SK-N-SH (cell line): ENCODE results near the gene SMIM44. TPM values are rescaled to one million over a fixed set of nuclear protein-coding genes. Genes with fewer than 3 reads are reported as not detected.

Source experiments
- CTCF ChIA-PET: fragments of 300-600, 350-600 bp; formaldehyde crosslinking; extraction: SDS; loops from one replicate; lab custom pipeline; 2021; lab: Yijun Ruan, JAX
- POLR2A ChIA-PET: fragments of 350-600 bp; sonication (Branson Sonifier 250); formaldehyde crosslinking; extraction: SDS; loops from one replicate; lab custom pipeline; 2020; ENCODE audit warnings: antibody characterized with exemption, inconsistent platforms; lab: Yijun Ruan, JAX
- DNase-seq: peaks from one replicate; pipeline ENCODE4 v3.0.0; 2012
- H2AFZ ChIP-seq: fragments of 200-600 bp; sonication (generic); 2 replicates; pipeline ENCODE4 v1.8.1; 2016; ENCODE audit warnings: antibody characterized with exemption, mild to moderate bottlenecking, low read depth
- H3F3A ChIP-seq: fragments of 200-600 bp; sonication (generic); replicated peaks from 2 replicates; pipeline ENCODE3; 2016; ENCODE audit warnings: antibody characterized with exemption, mild to moderate bottlenecking; ENCODE audit not compliant: insufficient read depth
- H3K27ac ChIP-seq, 2 experiments: fragments of 200-500 bp in 1 of 2; fragments of 200-600 bp in 1 of 2; sonication (Bioruptor generic) in 1 of 2; sonication (generic), shearing (Covaris generic) in 1 of 2; 2 replicates each; pipeline versions ENCODE4 v1.5.1 to v1.6.1; 2014 to 2016; ENCODE audit warnings: low read depth in 2 of 2, inconsistent platforms in 1 of 2, low read length in 1 of 2, mild to moderate bottlenecking in 1 of 2, mixed read lengths in 1 of 2
- H3K27me3 ChIP-seq: fragments of 200-600 bp; sonication (generic), shearing (Covaris generic); 2 replicates; pipeline ENCODE4 v1.6.1; 2016; ENCODE audit warnings: mixed run types; ENCODE audit not compliant: insufficient read depth
- H3K36me3 ChIP-seq, 2 experiments: fragments of 200-500 bp in 1 of 2; fragments of 200-600 bp in 1 of 2; sonication (Bioruptor generic) in 1 of 2; sonication (generic) in 1 of 2; replicated peaks in 1 of 2; 2 replicates each; pipeline versions ENCODE3 to v1.5.1; 2014 to 2016; ENCODE audit warnings: low read length in 1 of 2, mild to moderate bottlenecking in 1 of 2; ENCODE audit not compliant: insufficient read depth in 2 of 2, control insufficient read depth in 1 of 2
- H3K4me1 ChIP-seq, 2 experiments: fragments of 200-500 bp in 1 of 2; fragments of 200-600 bp in 1 of 2; sonication (Bioruptor generic) in 1 of 2; sonication (generic), shearing (Covaris generic) in 1 of 2; 2 replicates each; pipeline versions ENCODE4 v1.5.1 to v1.6.1; 2014 to 2016; ENCODE audit warnings: low read depth in 1 of 2, low read length in 1 of 2, mixed run types in 1 of 2; ENCODE audit not compliant: insufficient read depth in 2 of 2, control insufficient read depth in 1 of 2
- H3K4me2 ChIP-seq: fragments of 200-600 bp; sonication (generic), shearing (Covaris generic); 2 replicates; pipeline ENCODE4 v1.6.1; 2017; ENCODE audit warnings: mixed run types
- H3K4me3 ChIP-seq, 2 experiments: fragments of 200-500 bp in 1 of 2; fragments of 200-600 bp in 1 of 2; sonication (Bioruptor generic) in 1 of 2; sonication (generic), shearing (Covaris generic) in 1 of 2; 2 replicates each; pipeline versions ENCODE4 v1.5.1 to v1.8.1; 2014 to 2016; ENCODE audit warnings: low read depth in 2 of 2, inconsistent platforms in 1 of 2, low read length in 1 of 2, mild to moderate bottlenecking in 1 of 2, mixed read lengths in 1 of 2, moderate library complexity in 1 of 2
- H3K79me2 ChIP-seq: fragments of 200-600 bp; sonication (generic); 2 replicates; pipeline ENCODE4 v1.8.1; 2017; ENCODE audit warnings: mild to moderate bottlenecking; ENCODE audit not compliant: insufficient read depth
- H3K9ac ChIP-seq: fragments of 200-600 bp; sonication (generic); 2 replicates; pipeline ENCODE4 v1.6.1; 2017; ENCODE audit warnings: mixed run types
- H3K9me2 ChIP-seq: fragments of 200-600 bp; sonication (generic); 2 replicates; pipeline ENCODE4 v1.6.1; 2017; ENCODE audit warnings: mixed run types
- H3K9me3 ChIP-seq: fragments of 200-600 bp; sonication (generic); 2 replicates; pipeline ENCODE4 v1.6.1; 2017; ENCODE audit warnings: mixed run types, mild to moderate bottlenecking, moderate library complexity
- H4K20me1 ChIP-seq: fragments of 200-600 bp; sonication (generic); 2 replicates; pipeline ENCODE4 v1.6.1; 2017; ENCODE audit warnings: mild to moderate bottlenecking, mixed run types; ENCODE audit not compliant: insufficient read depth
- FOXM1 ChIP-seq: IDR thresholded peaks from 2 replicates; pipeline ENCODE4 v1.4.0; 2012; ENCODE audit warnings: low read depth, mild to moderate bottlenecking
- GABPA ChIP-seq: IDR thresholded peaks from 2 replicates; pipeline ENCODE4 v1.4.0; 2012; ENCODE audit warnings: low read depth, mild to moderate bottlenecking
- GATA2 ChIP-seq: sonication (generic); formaldehyde crosslinking; IDR thresholded peaks from 2 replicates; pipeline ENCODE4 v1.5.0; 2020; ENCODE audit warnings: mild to moderate bottlenecking, missing genetic modification reagents
- MXI1 ChIP-seq: IDR thresholded peaks from 2 replicates; pipeline ENCODE4 v1.6.1; 2012; ENCODE audit warnings: mild to moderate bottlenecking, low read depth, low read length, improper control_type of control experiment
- NFIC ChIP-seq: IDR thresholded peaks from 2 replicates; pipeline ENCODE4 v1.4.0; 2012; ENCODE audit warnings: borderline replicate concordance
- WGBS: methylation state at CpG from one replicate; pipeline ENCODE4 v1.1.6; 2017; ENCODE audit warnings: low lambda C conversion rate; 5-methylcytosine and 5-hydroxymethylcytosine counted together
- polyA plus RNA-seq, 3 experiments: library from polyadenylated mRNA; depleted of rRNA; stranded (reverse); fragments of >200 nt; gene quantifications; 2 replicates each; pipeline ENCODE4 v1.2.3, GENCODE V29; 2012
- TF ChIP-seq, protein P1 (sequence below): fragments of 150-350 bp; IDR thresholded peaks from 2 replicates; pipeline ENCODE4 v1.6.1; 2017; ENCODE audit warnings: antibody characterized with exemption, low read length, low read depth, borderline replicate concordance
- TF ChIP-seq, protein P2 (sequence below): IDR thresholded peaks from 2 replicates; pipeline ENCODE4 v1.4.0; 2012; ENCODE audit warnings: low read depth

The SMIM44 gene
- polyA plus RNA-seq, 1 of the 3 experiments (the other 2 are of a cell fraction) = not detected

DNA sequence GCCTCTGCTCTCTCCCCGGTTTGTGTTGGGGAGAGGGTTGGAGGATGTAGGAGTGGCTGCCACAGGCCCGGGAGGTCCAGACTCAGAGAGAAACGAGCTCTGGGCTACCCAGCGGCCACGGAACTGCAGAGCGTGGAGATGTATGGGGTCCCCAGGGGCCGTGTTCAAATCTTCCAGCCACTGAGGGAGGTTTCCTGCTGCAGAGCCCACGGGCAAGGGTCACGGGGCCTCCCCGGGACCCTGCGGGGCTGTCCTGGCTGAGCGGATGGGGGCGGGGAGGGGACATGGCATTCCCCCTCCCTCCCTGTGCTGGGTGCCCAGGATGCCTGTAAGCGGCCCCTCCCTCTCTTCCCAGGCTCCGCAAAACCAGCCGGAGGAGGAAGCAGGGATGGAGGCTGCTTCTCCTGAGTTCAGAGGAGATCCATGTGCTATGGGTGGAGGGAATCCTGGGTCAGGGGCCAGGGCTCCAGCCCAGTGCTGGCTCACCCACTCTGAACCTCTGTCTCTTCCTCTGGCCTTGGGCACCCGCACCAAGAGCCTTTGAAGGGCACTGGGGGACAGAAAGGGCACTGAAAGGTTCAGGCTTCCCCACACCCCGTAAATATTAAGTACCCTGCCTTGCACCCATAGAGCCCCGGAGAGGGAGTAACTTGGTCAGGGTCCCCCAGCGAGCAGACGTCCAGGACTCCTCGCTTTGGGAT lies 25.6 kb downstream of the SMIM44 start:
- CTCF ChIA-PET = interaction anchor here (2.5 kb wide), 1 partner anchor 16 kb away, joined by 7 read pairs; no protein-coding TSS in a partner anchor
- Histone ChIP-seq H3K4me3 (no peak overlapping the region), H3K79me2 (peaks cover 30% of the 10 kb centered on the region; the same call in 1 of the 2 replicates), H2AFZ (no peak overlapping the region), H3K36me3 (peaks cover 17 to 34% of the 10 kb centered on the region in 2 experiments), H4K20me1 (peaks cover 26% of the 10 kb centered on the region), H3K9me2 (no peaks in the 10 kb centered on the region), H3K4me2 (no peak overlapping the region), H3K9me3 (no peaks in the 10 kb centered on the region), H3K4me1 (peaks cover 8 to 32% of the 10 kb centered on the region in 2 experiments; a peak in 2 of 4 replicates), H3K27me3 (no peaks in the 10 kb centered on the region), H3K27ac (peak overlapping the region; percentile 67 to 95; a peak in 3 of 4 replicates), H3F3A (peaks cover 6% of the 10 kb centered on the region), H3K9ac (no peak overlapping the region)
- no peak for DNase-seq
- TF ChIP-seq, protein P1, sequence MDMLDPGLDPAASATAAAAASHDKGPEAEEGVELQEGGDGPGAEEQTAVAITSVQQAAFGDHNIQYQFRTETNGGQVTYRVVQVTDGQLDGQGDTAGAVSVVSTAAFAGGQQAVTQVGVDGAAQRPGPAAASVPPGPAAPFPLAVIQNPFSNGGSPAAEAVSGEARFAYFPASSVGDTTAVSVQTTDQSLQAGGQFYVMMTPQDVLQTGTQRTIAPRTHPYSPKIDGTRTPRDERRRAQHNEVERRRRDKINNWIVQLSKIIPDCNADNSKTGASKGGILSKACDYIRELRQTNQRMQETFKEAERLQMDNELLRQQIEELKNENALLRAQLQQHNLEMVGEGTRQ = no peak
- TF ChIP-seq MXI1 (no peak), NFIC (no peak), FOXM1 (no peak), GATA2 (CRISPR knock-in tag) (no peak)
- TF ChIP-seq, protein P2, sequence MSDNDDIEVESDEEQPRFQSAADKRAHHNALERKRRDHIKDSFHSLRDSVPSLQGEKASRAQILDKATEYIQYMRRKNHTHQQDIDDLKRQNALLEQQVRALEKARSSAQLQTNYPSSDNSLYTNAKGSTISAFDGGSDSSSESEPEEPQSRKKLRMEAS = no peak
- 82% methylated on average over 14 of the region's 22 CpGs for WGBS
- POLR2A ChIA-PET = no interaction called here

DNA sequence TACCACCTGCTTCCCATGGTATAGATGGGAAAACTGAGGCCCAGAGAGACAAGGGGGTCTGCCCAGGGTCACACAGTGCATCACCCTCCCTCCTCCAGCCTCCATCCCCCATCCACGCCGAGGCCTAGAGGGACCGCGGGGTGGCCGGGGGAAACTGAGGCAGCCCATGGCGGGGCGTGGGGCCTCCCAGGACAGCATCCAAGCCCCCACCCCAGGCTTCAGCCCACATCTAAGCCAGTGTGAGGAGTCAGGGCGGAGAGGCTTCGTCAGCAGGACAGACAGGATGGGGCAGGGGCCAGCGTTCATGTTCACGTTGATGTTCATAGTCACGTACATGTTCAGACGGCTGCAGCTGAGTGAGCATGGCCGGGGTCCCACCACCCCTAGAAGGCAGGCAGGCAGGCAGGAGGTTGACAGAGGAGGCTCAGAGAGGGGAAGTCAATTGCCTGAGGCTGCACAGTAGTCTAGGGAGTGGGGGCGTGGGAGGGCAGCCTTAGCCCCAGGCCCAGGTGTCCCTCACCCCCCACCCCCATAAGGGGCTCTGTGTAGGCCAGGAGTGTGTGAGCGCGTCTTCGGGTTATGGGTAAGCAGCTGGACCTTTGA lies 26.2 kb downstream of the SMIM44 start:
- DNase-seq = no peak
- H2AFZ ChIP-seq = no peak overlapping the region
- no peak for TF ChIP-seq GABPA
- TF ChIP-seq GATA2 (CRISPR knock-in tag) = no peak
- H3F3A ChIP-seq = peaks cover 6% of the 10 kb centered on the region
- H3K4me3 ChIP-seq = no peak overlapping the region
- no peaks in the 10 kb centered on the region for H3K27me3 ChIP-seq
- H3K79me2 ChIP-seq = peaks cover 33% of the 10 kb centered on the region; the same call in 1 of the 2 replicates
- CTCF ChIA-PET = interaction anchor here (1.0 to 2.5 kb wide), 2 partner anchors 16 to 22 kb away, joined by 3 to 7 read pairs; no protein-coding TSS in a partner anchor
- H3K9me2 ChIP-seq = no peaks in the 10 kb centered on the region
- WGBS = 88% methylated on average over 8 of the region's 18 CpGs
- H3K36me3 ChIP-seq = peaks cover 18 to 36% of the 10 kb centered on the region in 2 experiments
- H3K27ac ChIP-seq = peak overlapping the region; percentile 67 to 95; a peak in 2 of 4 replicates
- H3K9ac ChIP-seq = no peak overlapping the region
- POLR2A ChIA-PET = no interaction called here
- peaks cover 26% of the 10 kb centered on the region for H4K20me1 ChIP-seq
- peaks cover 8 to 32% of the 10 kb centered on the region in 2 experiments; a peak in 2 of 4 replicates for H3K4me1 ChIP-seq
- no peak overlapping the region for H3K4me2 ChIP-seq
- H3K9me3 ChIP-seq = no peaks in the 10 kb centered on the region
